ENCODE results near the gene NEK9.
A peak's percentile ranks its signal among the peaks of the same experiment; 100 is the strongest.

Gene NEK9

DNA sequence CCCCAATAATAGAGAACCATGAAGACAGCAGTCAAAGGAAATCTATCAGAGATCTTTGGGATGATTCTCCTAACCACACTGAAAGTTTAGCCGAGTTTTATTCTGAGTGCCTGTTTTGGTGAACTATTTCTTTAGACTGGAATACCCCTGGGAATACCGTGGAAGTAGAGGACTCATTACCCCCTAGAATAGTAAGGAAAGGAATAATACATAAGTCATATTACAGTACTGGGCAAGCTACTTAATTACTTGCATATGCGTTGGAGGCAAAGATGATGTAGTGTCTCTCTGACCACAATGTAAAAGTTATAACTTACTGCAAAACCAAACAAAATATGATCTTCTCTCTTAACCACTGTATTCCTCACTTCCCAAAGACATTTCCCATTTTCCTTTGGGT, 32.0 kb downstream of the NEK9 start:
- H3K79me2 ChIP-seq (ENCODE audit: control insufficient read depth, insufficient read depth, low read length, poor library complexity) = no peaks in the 10 kb centered on the region
- H3K36me3 ChIP-seq (ENCODE audit: control insufficient read depth in 1 of 2, insufficient read depth in 2 of 2, low read length in 2 of 2) = peaks cover 22 to 23% of the 10 kb centered on the region in 2 experiments
- H3K9ac ChIP-seq (ENCODE audit: low read length) = no peak overlapping the region
- no peak overlapping the region for H3K14ac ChIP-seq (ENCODE audit: low read length)
- no peak for DNase-seq
- no peaks in the 10 kb centered on the region for H3K9me3 ChIP-seq (ENCODE audit: insufficient read depth, low read depth, low read length)
- no peaks in the 10 kb centered on the region for H3K4me1 ChIP-seq (ENCODE audit: control insufficient read depth in 1 of 2, insufficient read depth in 2 of 2, low read length in 2 of 2)
- H3K79me1 ChIP-seq (ENCODE audit: low read length) = no peaks in the 10 kb centered on the region
- H4K8ac ChIP-seq (ENCODE audit: low read depth, low read length) = no peak overlapping the region
- H3K4ac ChIP-seq (ENCODE audit: low read depth, low read length) = no peak overlapping the region
- H4K12ac ChIP-seq (ENCODE audit: low read depth, low read length) = no peak overlapping the region
- H3K4me2 ChIP-seq (ENCODE audit: low read length) = no peak overlapping the region
- H3K18ac ChIP-seq (ENCODE audit: low read length) = no peak overlapping the region
- H3K23ac ChIP-seq (ENCODE audit: low read length) = no peak overlapping the region
- H2AK5ac ChIP-seq (ENCODE audit: low read length) = no peak overlapping the region
- no peak overlapping the region for H3K27ac ChIP-seq (ENCODE audit: low read depth, low read length)
- H3K4me3 ChIP-seq (ENCODE audit: low read depth, low read length) = no peak overlapping the region
- no CpG with 5 or more reads among the region's 3 CpGs for WGBS (ENCODE audit: extremely low coverage, insufficient coverage, insufficient read length)
- H4K91ac ChIP-seq (ENCODE audit: low read depth, low read length) = no peak overlapping the region
- H3K27me3 ChIP-seq (ENCODE audit: insufficient read depth, low read length) = no peaks in the 10 kb centered on the region
- H2BK120ac ChIP-seq (ENCODE audit: insufficient read depth, low read length, poor library complexity) = no peak overlapping the region
- H2BK5ac ChIP-seq (ENCODE audit: low read depth, low read length, poor library complexity) = no peak overlapping the region
- H2AFZ ChIP-seq (ENCODE audit: insufficient read depth, low read length, poor library complexity) = no peak overlapping the region
- H2BK12ac ChIP-seq (ENCODE audit: low read length) = no peak overlapping the region

DNA sequence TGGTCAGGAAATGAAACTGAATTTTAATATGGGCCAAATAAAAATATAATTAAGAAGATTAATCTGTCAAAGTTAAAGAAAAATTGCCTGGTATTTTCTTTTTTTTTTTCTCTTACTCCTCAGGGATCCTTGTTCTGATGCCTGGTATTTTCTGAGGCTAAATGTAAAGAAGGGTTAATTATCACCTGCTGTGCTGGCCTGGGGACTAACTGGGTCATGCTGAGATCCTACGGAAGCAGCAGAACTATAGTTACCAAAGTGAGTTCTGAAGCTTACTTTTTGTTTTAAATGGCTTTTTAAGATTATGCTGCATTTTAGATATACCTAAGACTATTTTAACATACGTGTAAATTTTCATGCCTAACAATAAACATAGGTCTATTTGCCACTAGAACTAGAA, 34.1 kb downstream of the NEK9 start:
- no peaks in the 10 kb centered on the region for H3K9me3 ChIP-seq (ENCODE audit: insufficient read depth, low read depth, low read length)
- no peak overlapping the region for H3K9ac ChIP-seq (ENCODE audit: low read length)
- H3K18ac ChIP-seq (ENCODE audit: low read length) = no peak overlapping the region
- no peak overlapping the region for H3K4me2 ChIP-seq (ENCODE audit: low read length)
- no peaks in the 10 kb centered on the region for H3K79me2 ChIP-seq (ENCODE audit: control insufficient read depth, insufficient read depth, low read length, poor library complexity)
- no peak overlapping the region for H2BK5ac ChIP-seq (ENCODE audit: low read depth, low read length, poor library complexity)
- no peak overlapping the region for H4K12ac ChIP-seq (ENCODE audit: low read depth, low read length)
- no peak overlapping the region for H2AFZ ChIP-seq (ENCODE audit: insufficient read depth, low read length, poor library complexity)
- no peak overlapping the region for H3K27ac ChIP-seq (ENCODE audit: low read depth, low read length)
- H2AK5ac ChIP-seq (ENCODE audit: low read length) = no peak overlapping the region
- no peaks in the 10 kb centered on the region for H3K79me1 ChIP-seq (ENCODE audit: low read length)
- H4K8ac ChIP-seq (ENCODE audit: low read depth, low read length) = no peak overlapping the region
- H3K4me3 ChIP-seq (ENCODE audit: low read depth, low read length) = no peak overlapping the region
- no peaks in the 10 kb centered on the region for H3K4me1 ChIP-seq (ENCODE audit: control insufficient read depth in 1 of 2, insufficient read depth in 2 of 2, low read length in 2 of 2)
- no peak for DNase-seq
- H3K36me3 ChIP-seq (ENCODE audit: control insufficient read depth in 1 of 2, insufficient read depth in 2 of 2, low read length in 2 of 2) = peaks cover 17 to 18% of the 10 kb centered on the region in 2 experiments
- H3K23ac ChIP-seq (ENCODE audit: low read length) = no peak overlapping the region
- no peaks in the 10 kb centered on the region for H3K27me3 ChIP-seq (ENCODE audit: insufficient read depth, low read length)
- no peak overlapping the region for H2BK12ac ChIP-seq (ENCODE audit: low read length)
- no peak overlapping the region for H3K4ac ChIP-seq (ENCODE audit: low read depth, low read length)
- H4K91ac ChIP-seq (ENCODE audit: low read depth, low read length) = no peak overlapping the region
- H2BK120ac ChIP-seq (ENCODE audit: insufficient read depth, low read length, poor library complexity) = no peak overlapping the region
- no CpG with 5 or more reads among the region's 2 CpGs for WGBS (ENCODE audit: extremely low coverage, insufficient coverage, insufficient read length)
- no peak overlapping the region for H3K14ac ChIP-seq (ENCODE audit: low read length)

DNA sequence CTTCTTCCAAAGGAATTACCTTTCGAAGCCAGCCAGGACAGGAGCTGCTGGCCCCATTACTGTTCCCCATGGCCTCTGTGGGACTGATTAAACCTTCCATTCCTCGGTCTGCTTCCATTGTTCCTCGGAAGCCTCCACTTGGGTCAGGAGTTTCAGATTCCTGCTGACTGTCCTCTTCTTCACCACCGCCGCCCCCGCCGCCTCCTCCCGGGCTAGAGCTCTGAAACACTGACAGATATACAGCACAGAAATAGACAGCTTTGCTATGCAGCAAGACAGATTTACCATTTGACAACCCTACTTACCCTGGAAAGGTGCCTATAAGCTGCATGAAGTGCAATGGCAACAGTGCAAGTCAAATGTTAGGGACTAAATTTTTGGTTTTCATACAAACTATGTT, 35.6 kb downstream of the NEK9 start:
- Histone ChIP-seq H3K36me3 (ENCODE audit: control insufficient read depth in 1 of 2, insufficient read depth in 2 of 2, low read length in 2 of 2) (peaks cover 12 to 15% of the 10 kb centered on the region in 2 experiments), H3K27me3 (ENCODE audit: insufficient read depth, low read length) (no peaks in the 10 kb centered on the region), H3K4me2 (ENCODE audit: low read length) (no peak overlapping the region), H2AK5ac (ENCODE audit: low read length) (no peak overlapping the region), H3K79me1 (ENCODE audit: low read length) (no peaks in the 10 kb centered on the region), H2BK12ac (ENCODE audit: low read length) (no peak overlapping the region), H4K91ac (ENCODE audit: low read depth, low read length) (no peak overlapping the region), H3K4me1 (ENCODE audit: control insufficient read depth in 1 of 2, insufficient read depth in 2 of 2, low read length in 2 of 2) (no peaks in the 10 kb centered on the region), H4K8ac (ENCODE audit: low read depth, low read length) (no peak overlapping the region), H3K4me3 (ENCODE audit: low read depth, low read length) (no peak overlapping the region), H3K79me2 (ENCODE audit: control insufficient read depth, insufficient read depth, low read length, poor library complexity) (no peaks in the 10 kb centered on the region), H4K12ac (ENCODE audit: low read depth, low read length) (no peak overlapping the region), H3K4ac (ENCODE audit: low read depth, low read length) (no peak overlapping the region), H3K23ac (ENCODE audit: low read length) (no peak overlapping the region), H3K9me3 (ENCODE audit: insufficient read depth, low read depth, low read length) (no peaks in the 10 kb centered on the region), H2BK5ac (ENCODE audit: low read depth, low read length, poor library complexity) (no peak overlapping the region), H2BK120ac (ENCODE audit: insufficient read depth, low read length, poor library complexity) (no peak overlapping the region), H3K18ac (ENCODE audit: low read length) (no peak overlapping the region), H2AFZ (ENCODE audit: insufficient read depth, low read length, poor library complexity) (no peak overlapping the region), H3K9ac (ENCODE audit: low read length) (no peak overlapping the region), H3K27ac (ENCODE audit: low read depth, low read length) (no peak overlapping the region), H3K14ac (ENCODE audit: low read length) (no peak overlapping the region)
- DNase-seq = no peak
- no CpG with 5 or more reads among the region's 8 CpGs for WGBS (ENCODE audit: extremely low coverage, insufficient coverage, insufficient read length)

DNA sequence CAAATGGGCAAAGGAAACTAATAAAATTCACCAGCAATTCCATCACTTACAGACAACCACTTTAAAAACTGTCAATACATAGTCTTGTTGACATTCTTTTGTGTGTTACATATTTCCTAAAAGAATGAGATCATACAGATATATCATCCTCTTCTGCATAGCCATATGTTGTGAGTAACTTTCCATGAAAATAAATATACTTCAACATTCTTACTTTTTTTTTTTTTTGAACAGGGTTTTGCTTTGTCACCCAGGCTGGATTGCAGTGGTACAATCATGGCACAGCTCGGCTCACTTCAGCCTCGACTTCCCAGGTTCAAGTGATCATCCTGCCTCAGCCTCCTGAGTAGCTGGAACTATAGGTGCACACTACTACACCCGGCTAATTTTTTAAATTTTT, 36.5 kb downstream of the NEK9 start:
- no CpG with 5 or more reads among the region's 3 CpGs for WGBS (ENCODE audit: extremely low coverage, insufficient coverage, insufficient read length)
- no peaks in the 10 kb centered on the region for H3K79me1 ChIP-seq (ENCODE audit: low read length)
- H3K4me2 ChIP-seq (ENCODE audit: low read length) = no peak overlapping the region
- no peak overlapping the region for H3K4me3 ChIP-seq (ENCODE audit: low read depth, low read length)
- no peak overlapping the region for H2BK120ac ChIP-seq (ENCODE audit: insufficient read depth, low read length, poor library complexity)
- H3K4me1 ChIP-seq (ENCODE audit: control insufficient read depth in 1 of 2, insufficient read depth in 2 of 2, low read length in 2 of 2) = no peaks in the 10 kb centered on the region
- no peak overlapping the region for H2BK5ac ChIP-seq (ENCODE audit: low read depth, low read length, poor library complexity)
- H2AFZ ChIP-seq (ENCODE audit: insufficient read depth, low read length, poor library complexity) = no peak overlapping the region
- H2BK12ac ChIP-seq (ENCODE audit: low read length) = no peak overlapping the region
- no peak overlapping the region for H4K12ac ChIP-seq (ENCODE audit: low read depth, low read length)
- no peaks in the 10 kb centered on the region for H3K79me2 ChIP-seq (ENCODE audit: control insufficient read depth, insufficient read depth, low read length, poor library complexity)
- H3K14ac ChIP-seq (ENCODE audit: low read length) = no peak overlapping the region
- H3K23ac ChIP-seq (ENCODE audit: low read length) = no peak overlapping the region
- H3K27me3 ChIP-seq (ENCODE audit: insufficient read depth, low read length) = no peaks in the 10 kb centered on the region
- H4K8ac ChIP-seq (ENCODE audit: low read depth, low read length) = no peak overlapping the region
- H3K27ac ChIP-seq (ENCODE audit: low read depth, low read length) = no peak overlapping the region
- no peak overlapping the region for H3K4ac ChIP-seq (ENCODE audit: low read depth, low read length)
- no peaks in the 10 kb centered on the region for H3K9me3 ChIP-seq (ENCODE audit: insufficient read depth, low read depth, low read length)
- no peak overlapping the region for H3K18ac ChIP-seq (ENCODE audit: low read length)
- H3K36me3 ChIP-seq (ENCODE audit: control insufficient read depth in 1 of 2, insufficient read depth in 2 of 2, low read length in 2 of 2) = peaks cover 13 to 17% of the 10 kb centered on the region in 2 experiments
- peak in 1 of 2 donors; percentile 49 for DNase-seq
- no peak overlapping the region for H4K91ac ChIP-seq (ENCODE audit: low read depth, low read length)
- H3K9ac ChIP-seq (ENCODE audit: low read length) = no peak overlapping the region
- no peak overlapping the region for H2AK5ac ChIP-seq (ENCODE audit: low read length)

Data from trophoblast cell (in vitro differentiated cells and primary cell).